OCI-LY7 (cell line): ENCODE data around the gene FOXL2. TPM values are rescaled to one million over a fixed set of nuclear protein-coding genes. Genes with fewer than 3 reads are reported as not detected.

ENCODE experiments used
- BruUV-seq: library from RNA; stranded (reverse); fragments of 400-500 nt; replicated peaks from 2 replicates; lab custom pipeline; 2021; lab: Mats Ljungman, UMichigan
- CTCF ChIA-PET: fragments of 300-600 bp; sonication (Branson Sonifier 250); formaldehyde crosslinking; loops from one replicate; lab custom pipeline; 2022; ENCODE audit warnings: antibody characterized with exemption; ENCODE audit not compliant: unreplicated experiment; lab: Charles Lee
- POLR2A ChIA-PET: fragments of 300-600 bp; sonication (Branson Sonifier 250); formaldehyde crosslinking; loops from one replicate; lab custom pipeline; 2022; ENCODE audit warnings: antibody characterized with exemption; lab: Charles Lee
- DNase-seq: peaks from one replicate; pipeline ENCODE4 v3.0.0-alpha.2; 2015; ENCODE audit warnings: low spot score
- H2AFZ ChIP-seq: fragments of 200-600 bp; sonication (generic), shearing (Covaris generic); 2 replicates; pipeline ENCODE4 v1.6.1; 2014; ENCODE audit warnings: mild to moderate bottlenecking, antibody characterized with exemption, low read length, moderate library complexity
- H3K27ac ChIP-seq: fragments of 200-600 bp; sonication (generic); 2 replicates; pipeline ENCODE4 v1.5.1; 2014; ENCODE audit warnings: mixed run types, low read depth, mild to moderate bottlenecking, moderate library complexity, low read length, inconsistent platforms; ENCODE audit not compliant: poor library complexity, severe bottlenecking
- H3K36me3 ChIP-seq: fragments of 200-600 bp; sonication (generic); 2 replicates; pipeline ENCODE4 v1.6.1; 2014; ENCODE audit warnings: mild to moderate bottlenecking, antibody characterized with exemption, low read length, moderate library complexity, mixed read lengths; ENCODE audit not compliant: insufficient read depth
- H3K4me1 ChIP-seq: fragments of 200-600 bp; sonication (generic); 2 replicates; pipeline ENCODE4 v1.5.1; 2014; ENCODE audit warnings: mild to moderate bottlenecking, low read length; ENCODE audit not compliant: insufficient read depth, poor library complexity, severe bottlenecking
- H3K4me2 ChIP-seq: fragments of 200-600 bp; sonication (generic); 2 replicates; pipeline ENCODE4 v1.6.1; 2014; ENCODE audit warnings: mild to moderate bottlenecking, low read length
- H3K4me3 ChIP-seq: fragments of 200-600 bp; sonication (generic); 2 replicates; pipeline ENCODE4 v1.5.1; 2014; ENCODE audit warnings: mild to moderate bottlenecking, low read depth, low read length; ENCODE audit not compliant: poor library complexity, severe bottlenecking
- H3K79me2 ChIP-seq: fragments of 200-600 bp; sonication (generic); 2 replicates; pipeline ENCODE4 v1.6.1; 2016; ENCODE audit warnings: low read depth, mild to moderate bottlenecking, low read length, moderate library complexity, mixed read lengths; ENCODE audit not compliant: insufficient read depth
- H3K9me2 ChIP-seq: fragments of 200-600 bp; sonication (generic); 2 replicates; pipeline ENCODE4 v1.6.1; 2016; ENCODE audit warnings: mild to moderate bottlenecking, low read length, mixed read lengths; ENCODE audit not compliant: insufficient read depth
- H3K9me3 ChIP-seq: fragments of 200-600 bp; sonication (generic); 2 replicates; pipeline ENCODE4 v1.6.1; 2014; ENCODE audit warnings: mild to moderate bottlenecking, mixed run types, low read length, mixed read lengths
- H4K20me1 ChIP-seq: fragments of 200-600 bp; sonication (generic); 2 replicates; pipeline ENCODE4 v1.6.1; 2014; ENCODE audit warnings: mild to moderate bottlenecking, antibody characterized with exemption, low read length, moderate library complexity, mixed read lengths; ENCODE audit not compliant: insufficient read depth
- EZH2phosphoT487 ChIP-seq: fragments of 200-600 bp; sonication (generic); IDR thresholded peaks from 2 replicates; pipeline ENCODE4 v1.6.1; 2018; ENCODE audit warnings: low read depth, borderline replicate concordance, mild to moderate bottlenecking, mixed run types, antibody characterized with exemption, low read length, moderate library complexity, mixed read lengths
- intact Hi-C: fragments of 100-400 bp; cut with micrococcal nuclease; formaldehyde crosslinking; loops from one replicate; pipeline ENCODE4 v1.10.0; 2022; ENCODE audit not compliant: unreplicated experiment
- total RNA-seq, 2 experiments: library from RNA; depleted of rRNA in 1 of 2; stranded (reverse); fragments of >200 nt in 1 of 2; shearing (Covaris generic) in 1 of 2; gene quantifications; 2 replicates each; pipeline ENCODE4 v1.2.3, GENCODE V29; 2014 to 2022
- TF ChIP-seq, protein P1 (sequence below): fragments of 200-600 bp; sonication (generic); conservative IDR thresholded peaks from 2 replicates; pipeline ENCODE4 v1.5.1; 2014; ENCODE audit warnings: mild to moderate bottlenecking, antibody characterized with exemption, low read length, moderate library complexity, mixed read lengths

Gene FOXL2
- total RNA-seq, 2 experiments from 2014 or later, result not detected

- DNase-seq, result no peak
- no peak overlapping the region for H3K27ac ChIP-seq
- no TSS peak for BruUV-seq
- ChIA-PET POLR2A (no interaction called here), CTCF (no interaction called here)
- H4K20me1 ChIP-seq, result no peaks in the 10 kb centered on the region
- H3K79me2 ChIP-seq, result no peaks in the 10 kb centered on the region
- H3K9me3 ChIP-seq, result no peaks in the 10 kb centered on the region
- H3K36me3 ChIP-seq, result no peaks in the 10 kb centered on the region
- H3K4me3 ChIP-seq, result no peak overlapping the region
- no peak overlapping the region for H2AFZ ChIP-seq
- no peak overlapping the region for H3K4me2 ChIP-seq
- intact Hi-C loops, result no loop called here
- peaks cover 6% of the 10 kb centered on the region for H3K4me1 ChIP-seq
- no peak for TF ChIP-seq EZH2phosphoT487
- TF ChIP-seq, protein P1, sequence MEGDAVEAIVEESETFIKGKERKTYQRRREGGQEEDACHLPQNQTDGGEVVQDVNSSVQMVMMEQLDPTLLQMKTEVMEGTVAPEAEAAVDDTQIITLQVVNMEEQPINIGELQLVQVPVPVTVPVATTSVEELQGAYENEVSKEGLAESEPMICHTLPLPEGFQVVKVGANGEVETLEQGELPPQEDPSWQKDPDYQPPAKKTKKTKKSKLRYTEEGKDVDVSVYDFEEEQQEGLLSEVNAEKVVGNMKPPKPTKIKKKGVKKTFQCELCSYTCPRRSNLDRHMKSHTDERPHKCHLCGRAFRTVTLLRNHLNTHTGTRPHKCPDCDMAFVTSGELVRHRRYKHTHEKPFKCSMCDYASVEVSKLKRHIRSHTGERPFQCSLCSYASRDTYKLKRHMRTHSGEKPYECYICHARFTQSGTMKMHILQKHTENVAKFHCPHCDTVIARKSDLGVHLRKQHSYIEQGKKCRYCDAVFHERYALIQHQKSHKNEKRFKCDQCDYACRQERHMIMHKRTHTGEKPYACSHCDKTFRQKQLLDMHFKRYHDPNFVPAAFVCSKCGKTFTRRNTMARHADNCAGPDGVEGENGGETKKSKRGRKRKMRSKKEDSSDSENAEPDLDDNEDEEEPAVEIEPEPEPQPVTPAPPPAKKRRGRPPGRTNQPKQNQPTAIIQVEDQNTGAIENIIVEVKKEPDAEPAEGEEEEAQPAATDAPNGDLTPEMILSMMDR, result no peak
- no peaks in the 10 kb centered on the region for H3K9me2 ChIP-seq
These were observed 8.7 kb downstream of the FOXL2 start for GRCh38 chr3:138938056-138938876.

DNA sequence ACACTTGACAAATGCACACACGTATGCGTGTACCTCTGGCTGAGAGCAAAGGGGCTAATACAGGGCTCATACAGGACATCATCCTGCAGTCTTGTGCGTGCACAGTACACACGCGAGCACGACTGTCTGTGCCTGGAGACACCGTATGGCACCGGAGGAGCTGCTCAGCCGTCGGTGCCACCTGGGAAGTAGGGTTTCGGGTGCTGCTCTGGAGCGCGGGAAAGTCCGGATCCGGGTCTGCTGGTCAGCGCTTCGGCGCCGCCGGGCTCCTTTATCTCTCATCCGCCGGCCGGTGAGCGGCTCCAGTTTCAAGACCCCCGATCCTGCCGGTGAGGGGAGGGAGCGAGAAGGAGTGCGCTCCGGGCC, 9.3 kb downstream of the FOXL2 start:
- H3K4me2 ChIP-seq, result no peak overlapping the region
- BruUV-seq, result no TSS peak

More for the DNA sequence above, 9.3 kb downstream of the FOXL2 start:
- POLR2A ChIA-PET, result no interaction called here
- Histone ChIP-seq H3K9me3 (no peaks in the 10 kb centered on the region), H3K79me2 (no peaks in the 10 kb centered on the region), H3K9me2 (no peaks in the 10 kb centered on the region), H4K20me1 (no peaks in the 10 kb centered on the region), H2AFZ (no peak overlapping the region), H3K36me3 (no peaks in the 10 kb centered on the region), H3K27ac (no peak overlapping the region), H3K4me3 (no peak overlapping the region), H3K4me1 (peaks cover 6% of the 10 kb centered on the region)
- TF ChIP-seq, protein P1, result no peak
- TF ChIP-seq EZH2phosphoT487, result no peak
- DNase-seq, result no peak
- intact Hi-C loops, result no loop called here
- CTCF ChIA-PET, result no interaction called here
